ENCODE data around the gene SSBP3.
"Not testable (repeated sequence)": the region's sequence is repeated elsewhere in the genome, so short reads cannot be mapped to it uniquely, and the experiment has no call there.

SSBP3 gene

DNA sequence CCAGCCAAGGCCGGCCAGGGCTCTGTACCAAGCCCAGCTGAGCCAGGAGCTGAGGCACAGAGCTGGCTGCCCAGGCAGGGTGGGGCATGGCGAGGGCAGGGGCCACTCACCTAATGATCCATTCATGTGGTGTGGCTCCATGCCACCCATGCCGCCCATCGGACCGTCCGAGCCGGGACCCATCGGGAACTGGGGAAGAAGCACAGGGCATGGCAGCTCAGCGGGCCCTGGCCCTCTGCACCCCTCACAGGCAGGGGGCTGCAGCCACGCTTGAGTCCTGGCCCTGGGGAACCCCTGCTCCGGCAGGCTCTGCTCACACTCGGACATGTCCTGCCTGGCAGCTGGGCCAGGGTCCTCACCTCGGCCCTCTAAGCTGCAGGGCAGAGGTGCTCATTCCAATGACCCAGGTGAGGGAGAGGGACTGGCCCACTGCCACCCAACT lies 177.5 kb downstream of the SSBP3 start:
- DNase-seq (ENCODE audit: extremely low read depth in 1 of 2, low read depth in 1 of 2) = no peak

DNA sequence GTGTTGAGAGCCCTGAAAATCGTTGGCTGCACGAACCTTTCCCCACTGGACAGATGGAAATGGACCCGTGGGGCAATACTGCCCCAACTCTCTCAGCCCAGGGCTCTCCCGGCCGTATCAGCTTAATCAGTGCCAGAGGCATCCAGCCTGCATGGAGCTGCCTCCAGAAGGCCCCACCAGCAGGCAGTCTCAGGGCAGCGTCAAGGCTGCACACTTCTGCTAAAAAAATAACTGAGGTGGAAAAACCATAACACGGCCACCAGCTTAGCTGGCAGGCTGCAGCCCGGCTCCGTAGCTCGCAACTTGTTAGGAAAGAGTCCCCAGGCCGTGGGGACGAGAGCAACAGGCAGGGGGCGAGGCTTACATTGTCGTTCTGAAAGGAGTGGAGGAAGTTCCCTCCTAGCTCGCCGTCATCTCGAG lies 178.3 kb downstream of the SSBP3 start:
- no peak for DNase-seq (ENCODE audit: extremely low read depth in 1 of 2, low read depth in 1 of 2)

DNA sequence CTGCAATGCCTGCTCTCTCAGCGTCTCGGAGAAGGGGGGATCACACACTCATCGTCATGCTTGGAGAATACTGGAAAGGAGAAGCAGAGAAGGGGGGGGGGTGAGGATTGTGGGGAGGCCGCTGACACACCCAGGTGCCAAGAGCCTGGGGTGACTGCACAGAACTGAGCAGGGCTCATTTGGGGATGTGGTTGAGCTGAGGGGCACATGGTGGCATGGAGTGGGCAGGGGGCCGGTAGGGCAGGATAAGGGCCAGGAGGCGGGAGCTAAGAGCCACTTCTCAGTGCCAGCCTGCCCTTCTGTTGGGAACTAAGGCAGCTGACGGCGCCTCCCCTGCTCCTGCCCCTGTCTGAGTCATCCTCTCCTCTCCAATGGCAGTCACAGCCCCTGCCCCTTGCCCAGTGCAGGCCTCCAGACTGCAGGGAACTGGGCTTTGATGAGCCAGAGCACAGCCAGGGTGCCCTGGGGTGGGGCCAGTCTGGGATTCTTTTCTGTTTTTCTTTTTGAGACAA lies 179.0 kb downstream of the SSBP3 start:
- no peak for DNase-seq (ENCODE audit: extremely low read depth in 1 of 2, low read depth in 1 of 2)

GRCh38 chr1:54225986-54226559 lies 180.1 kb downstream of the SSBP3 start:
- no peak for DNase-seq (ENCODE audit: extremely low read depth in 1 of 2, low read depth in 1 of 2)

DNA sequence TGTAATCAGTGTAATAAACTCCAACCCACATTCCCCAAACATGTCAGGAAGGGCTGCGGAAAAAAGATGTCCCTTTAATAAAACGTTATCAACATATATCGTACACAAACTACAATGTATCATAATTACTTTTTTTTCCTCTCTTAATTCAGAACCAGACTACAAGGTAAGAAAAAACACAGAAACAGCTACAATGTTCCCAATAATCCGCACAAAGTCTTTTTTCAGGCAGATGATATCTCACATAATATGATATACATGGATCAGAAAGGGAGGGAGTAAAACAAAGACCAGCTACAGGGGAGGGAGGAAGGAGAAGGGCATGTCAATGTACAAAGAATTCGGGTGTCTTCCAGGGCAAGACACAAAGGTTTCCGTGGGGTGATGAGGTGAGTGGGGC lies 180.8 kb downstream of the SSBP3 start:
- DNase-seq (ENCODE audit: extremely low read depth in 1 of 2, low read depth in 1 of 2) = no peak

DNA sequence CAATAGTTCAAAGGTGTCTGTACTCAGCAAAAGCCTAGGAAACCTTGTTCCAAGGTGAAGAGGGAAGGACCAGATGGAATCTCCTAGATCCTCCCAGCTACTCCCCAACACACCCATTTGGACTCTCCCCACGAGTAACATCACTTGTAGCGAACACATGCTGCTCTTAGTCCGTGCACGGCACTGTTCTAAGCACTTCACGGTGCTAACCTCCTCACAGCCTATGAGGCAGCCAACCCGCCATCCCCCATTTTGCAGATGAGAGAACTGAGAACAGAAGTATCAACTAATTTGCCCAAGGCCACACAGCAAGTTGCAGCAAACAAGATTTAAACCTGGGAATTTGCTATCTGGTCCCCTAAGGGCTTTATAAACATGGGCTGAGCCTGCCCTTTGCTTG lies 182.0 kb downstream of the SSBP3 start:
- DNase-seq (ENCODE audit: extremely low read depth in 1 of 2, low read depth in 1 of 2) = no peak

DNA sequence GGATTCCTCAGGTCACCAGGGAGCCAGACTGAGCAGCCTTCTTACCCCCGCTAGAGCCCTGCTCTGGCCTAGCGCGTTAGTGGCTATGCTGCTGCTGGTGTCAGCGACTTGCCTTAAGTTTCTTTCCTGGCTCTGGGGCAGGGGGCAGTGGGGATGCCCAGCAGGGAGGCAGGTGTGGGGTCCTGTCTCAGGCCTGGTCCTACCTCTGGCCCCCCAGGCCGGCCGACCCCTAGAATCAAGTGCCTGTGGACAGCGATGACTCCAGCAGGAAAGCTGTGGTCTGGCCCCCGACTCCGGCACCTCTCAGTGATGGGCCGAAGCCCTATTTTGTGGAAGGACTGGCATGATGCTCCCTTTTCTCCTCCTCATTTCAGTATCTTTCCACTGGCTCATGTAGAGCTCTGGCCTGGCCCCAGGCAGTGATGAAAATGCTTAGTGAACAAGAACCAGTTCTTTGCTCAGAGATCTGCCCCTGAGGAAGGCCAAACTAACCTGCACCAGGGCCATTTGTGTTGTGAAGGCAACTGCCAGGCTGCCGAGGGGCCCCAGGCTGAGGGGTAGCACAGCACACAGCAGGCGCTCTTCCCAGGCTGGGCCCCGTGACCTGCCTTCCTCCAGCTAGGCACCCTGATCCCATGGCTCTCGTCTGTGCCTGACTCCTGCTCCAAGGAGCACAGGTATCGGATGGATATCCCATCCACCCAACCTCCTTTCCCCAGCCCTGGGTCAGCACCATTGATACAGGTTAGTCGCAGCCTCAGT lies 182.6 kb downstream of the SSBP3 start:
- no peak for DNase-seq (ENCODE audit: extremely low read depth in 1 of 2, low read depth in 1 of 2)

- DNase-seq (ENCODE audit: extremely low read depth in 1 of 2, low read depth in 1 of 2) = no peak
Measured at GRCh38 chr1:54222711-54223110, 183.5 kb downstream of the SSBP3 start.

DNA sequence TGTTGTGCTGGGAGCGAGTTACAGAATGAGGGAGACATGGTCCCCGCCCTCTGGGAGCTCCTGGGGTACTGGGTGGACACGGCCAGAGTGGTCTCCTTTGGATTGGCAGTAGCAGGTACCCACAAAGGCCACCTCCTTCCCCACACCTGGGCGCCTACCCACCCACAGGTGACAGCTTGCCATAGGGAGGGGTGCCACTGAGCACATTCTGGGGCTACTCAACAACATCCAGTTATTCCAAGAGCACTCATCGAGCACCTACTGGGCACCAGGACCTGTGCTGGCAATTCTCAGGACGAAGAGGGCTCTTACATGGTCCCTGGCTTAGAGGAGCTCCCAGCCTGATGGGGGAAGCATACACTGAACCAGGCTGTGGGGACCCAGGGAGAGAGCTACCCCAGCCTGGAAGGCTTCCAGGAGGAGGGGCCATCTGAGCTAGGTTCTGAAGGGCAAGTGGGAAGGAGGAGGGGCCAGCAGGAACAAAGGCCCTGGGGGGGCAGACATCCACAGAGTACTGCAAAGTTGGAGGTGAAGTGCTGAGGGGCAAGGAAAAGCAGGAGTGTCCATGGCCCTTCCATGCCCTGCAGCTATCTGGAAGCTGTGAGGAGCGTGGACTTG lies 184.2 kb downstream of the SSBP3 start:
- DNase-seq (ENCODE audit: extremely low read depth in 1 of 2, low read depth in 1 of 2) = no peak

- DNase-seq (ENCODE audit: extremely low read depth in 1 of 2, low read depth in 1 of 2) = no peak
Measured at GRCh38 chr1:54221113-54221834, 184.9 kb downstream of the SSBP3 start.

GRCh38 chr1:54220004-54220811 lies 186.0 kb downstream of the SSBP3 start:
- DNase-seq (ENCODE audit: extremely low read depth in 1 of 2, low read depth in 1 of 2) = no peak

DNA sequence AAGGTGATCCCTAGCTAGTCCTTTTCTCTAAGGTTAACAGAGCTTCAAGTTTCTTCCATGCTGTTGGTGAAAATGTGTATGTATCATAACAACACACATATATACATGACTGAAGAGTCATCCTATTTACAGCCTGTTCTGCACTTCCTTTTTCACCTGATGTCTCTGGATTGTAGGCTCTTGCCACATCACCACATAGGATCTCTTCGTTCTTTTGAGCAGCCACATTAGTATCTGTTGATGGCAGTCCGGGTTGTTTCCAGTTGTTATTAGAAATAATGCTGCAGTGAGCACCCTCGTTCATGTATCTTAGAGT lies 186.5 kb downstream of the SSBP3 start:
- no peak for DNase-seq (ENCODE audit: extremely low read depth in 1 of 2, low read depth in 1 of 2)

- DNase-seq (ENCODE audit: extremely low read depth in 1 of 2, low read depth in 1 of 2) = no peak
Measured at GRCh38 chr1:54218883-54219687, 187.1 kb downstream of the SSBP3 start.

DNA sequence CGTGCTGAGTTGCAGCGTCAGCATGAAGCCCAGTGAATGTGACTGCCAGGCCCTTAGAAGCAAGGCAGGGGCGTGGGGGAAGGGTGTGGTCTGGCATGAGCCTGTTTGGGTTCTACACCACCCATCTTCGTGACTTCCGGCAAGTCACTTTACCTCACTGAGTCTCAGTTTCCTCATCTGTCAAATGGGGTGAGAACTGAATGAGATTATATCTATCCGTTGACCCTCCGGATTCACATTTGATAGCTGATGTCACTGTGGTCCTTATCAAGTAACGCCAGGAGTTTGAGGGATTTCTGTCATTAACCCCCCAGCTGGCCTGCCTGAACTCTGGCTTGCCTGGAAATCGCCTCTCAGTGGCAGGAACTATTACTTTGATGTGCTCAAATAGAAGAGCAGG lies 190.7 kb downstream of the SSBP3 start:
- DNase-seq (ENCODE audit: extremely low read depth in 1 of 2, low read depth in 1 of 2) = no peak

DNA sequence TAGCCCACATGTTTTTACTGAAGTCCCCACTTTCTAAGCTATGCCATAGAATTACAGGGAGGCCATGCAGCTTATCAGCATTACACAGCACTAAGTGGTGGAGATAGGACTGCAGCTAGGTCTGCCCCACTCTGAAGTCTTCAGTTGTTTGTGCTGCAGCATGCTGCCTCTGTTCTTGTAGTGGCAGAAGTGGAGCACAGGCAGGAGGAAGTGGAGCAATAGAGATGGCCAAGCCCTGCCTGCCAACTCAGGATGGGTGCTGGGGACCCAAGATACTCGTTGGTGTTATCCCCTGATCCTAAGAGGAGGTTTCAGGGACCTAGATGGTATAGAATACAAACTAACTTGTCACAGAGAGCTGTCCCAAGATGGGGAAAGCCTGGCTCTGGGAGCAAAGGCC lies 193.3 kb downstream of the SSBP3 start:
- no peak for DNase-seq (ENCODE audit: extremely low read depth in 1 of 2, low read depth in 1 of 2)

- DNase-seq (ENCODE audit: extremely low read depth in 1 of 2, low read depth in 1 of 2) = not testable (repeated sequence)
Measured at GRCh38 chr1:54207896-54208295, 198.3 kb downstream of the SSBP3 start.

- no peak for DNase-seq (ENCODE audit: extremely low read depth in 1 of 2, low read depth in 1 of 2)
Measured at GRCh38 chr1:54207287-54207686, 198.9 kb downstream of the SSBP3 start.

DNA sequence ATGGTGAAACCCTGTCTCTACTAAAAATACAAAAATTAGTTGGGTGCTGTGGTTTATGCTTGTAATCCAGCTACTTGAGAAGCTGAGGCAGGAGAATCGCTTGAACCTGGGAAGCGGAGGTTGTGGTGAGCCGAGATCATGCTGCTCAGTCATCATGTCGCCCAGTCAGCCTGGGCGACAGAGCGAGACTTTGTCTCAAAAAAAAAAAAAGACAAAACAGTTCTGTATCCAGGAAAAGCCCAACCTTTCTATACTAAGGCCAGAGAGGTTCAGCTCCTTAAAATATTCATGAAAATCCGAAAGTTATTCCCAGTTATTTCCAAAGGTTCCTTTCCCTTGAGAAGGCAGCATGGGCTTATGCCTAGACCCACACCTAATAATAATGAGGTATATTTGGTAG lies 202.0 kb downstream of the SSBP3 start:
- no peak for DNase-seq (ENCODE audit: extremely low read depth in 1 of 2, low read depth in 1 of 2)

DNA sequence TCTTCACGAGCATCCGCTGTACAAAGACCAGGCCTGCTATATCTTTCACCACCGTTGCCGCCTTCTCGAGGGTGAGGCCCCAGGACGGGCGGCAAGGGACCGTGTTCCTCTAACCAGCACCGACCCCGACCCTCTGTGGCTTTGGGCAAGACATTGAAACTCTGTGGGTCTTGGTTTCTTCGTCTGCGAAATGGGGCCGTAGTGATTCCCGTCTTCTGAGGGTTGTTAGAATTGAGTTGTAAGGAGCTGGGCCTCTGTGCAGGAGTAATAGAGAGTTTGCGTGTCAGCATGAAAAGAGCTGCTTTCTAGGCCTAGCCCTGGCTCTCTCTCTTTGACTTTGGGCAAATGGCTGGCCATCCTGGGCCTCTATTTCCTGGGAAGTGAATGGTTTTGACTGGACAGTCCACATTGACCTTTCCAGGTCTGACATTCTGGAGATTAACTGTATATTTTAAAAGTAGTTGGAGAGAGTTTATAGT lies 205.6 kb downstream of the SSBP3 start:
- no peak for DNase-seq (ENCODE audit: extremely low read depth in 1 of 2, low read depth in 1 of 2)
